Upper lobe of right lung (tissue), 1 donor: ENCODE data around the gene P2RY6. TPM values are rescaled to one million over a fixed set of nuclear protein-coding genes. Genes with fewer than 3 reads are reported as not detected.

ENCODE experiments used
- ATAC-seq: fragments of 200-7000 bp; cut with Tn5 transposase; one replicate; pipeline ENCODE4 v1.9.1; 2020; ENCODE audit warnings: mild to moderate bottlenecking, moderate library complexity
- DNase-seq: peaks from one replicate; pipeline ENCODE4 v3.0.0-alpha.2; 2020
- H3K27ac ChIP-seq: fragments of 200-600 bp; one replicate; pipeline ENCODE4 v1.8.0; 2022
- H3K27me3 ChIP-seq: fragments of 200-600 bp; one replicate; pipeline ENCODE4 v1.8.0; 2022; ENCODE audit warnings: mild to moderate bottlenecking
- H3K36me3 ChIP-seq: fragments of 200-600 bp; one replicate; pipeline ENCODE4 v1.8.0; 2022
- H3K4me1 ChIP-seq: fragments of 200-600 bp; one replicate; pipeline ENCODE4 v1.8.0; 2022
- H3K4me3 ChIP-seq: fragments of 200-600 bp; one replicate; pipeline ENCODE4 v1.8.0; 2022; ENCODE audit warnings: mild to moderate bottlenecking
- H3K9me3 ChIP-seq: fragments of 200-600 bp; one replicate; pipeline ENCODE4 v1.8.0; 2022
- intact Hi-C: fragments of 100-400 bp; cut with DNase I; formaldehyde crosslinking; loops from one replicate; pipeline ENCODE4 v1.11.0; 2022
- total RNA-seq: library from RNA; stranded (reverse); fragmentation: NEBNext Ultra II Directional; extraction: Animal tissue kit (Norgen Biotek cat#: 25700); gene quantifications from one replicate; pipeline ENCODE4 v1.2.1, GENCODE V29; 2021
- TF ChIP-seq, protein P1 (sequence below): fragments of 200-600 bp; IDR thresholded peaks from one replicate; pipeline ENCODE4 v1.8.0; 2022; ENCODE audit warnings: antibody characterized with exemption
- donor health status: DM: no; HTN: yes; CAD: no; lungs with severe emphysema.

The P2RY6 gene
- total RNA-seq, 1 donor from 2014 or later = 3.2 TPM

DNA sequence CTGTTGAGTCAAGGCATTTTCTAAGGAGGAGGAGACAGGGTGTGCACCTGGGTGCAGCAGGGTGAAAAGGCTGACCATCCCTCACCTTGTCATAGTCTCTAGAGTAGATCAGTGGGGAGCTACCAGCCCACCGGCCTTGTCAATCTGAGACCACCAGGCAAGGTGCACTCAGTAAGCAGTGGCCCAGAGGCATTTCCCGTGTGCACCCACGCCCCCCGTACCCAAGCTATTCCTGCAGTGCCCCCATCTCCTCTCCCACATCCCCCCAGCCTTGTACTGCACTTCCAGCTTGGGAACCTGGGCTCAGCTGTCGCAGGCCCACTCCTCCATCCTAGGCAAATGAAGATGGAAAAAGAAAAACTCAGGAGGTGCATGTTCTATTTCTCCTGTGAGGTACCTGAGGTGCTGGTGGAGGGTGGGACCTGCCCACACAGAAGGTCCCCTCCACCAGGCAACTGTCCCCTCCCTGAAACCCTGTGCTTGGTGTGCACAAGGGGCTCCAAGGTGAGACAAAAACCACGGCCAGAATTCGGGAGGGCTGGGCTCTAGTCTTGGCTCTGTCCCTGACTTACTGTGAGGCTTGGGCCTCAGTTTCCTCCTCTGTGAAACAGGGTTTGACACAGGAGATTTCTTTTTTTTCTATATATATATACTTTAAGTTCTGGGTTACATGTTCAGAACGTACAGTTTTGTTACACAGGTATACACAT is 45.7 kb upstream of the P2RY6 start:
- no peaks in the 10 kb centered on the region for H3K36me3 ChIP-seq
- TF ChIP-seq, protein P1, sequence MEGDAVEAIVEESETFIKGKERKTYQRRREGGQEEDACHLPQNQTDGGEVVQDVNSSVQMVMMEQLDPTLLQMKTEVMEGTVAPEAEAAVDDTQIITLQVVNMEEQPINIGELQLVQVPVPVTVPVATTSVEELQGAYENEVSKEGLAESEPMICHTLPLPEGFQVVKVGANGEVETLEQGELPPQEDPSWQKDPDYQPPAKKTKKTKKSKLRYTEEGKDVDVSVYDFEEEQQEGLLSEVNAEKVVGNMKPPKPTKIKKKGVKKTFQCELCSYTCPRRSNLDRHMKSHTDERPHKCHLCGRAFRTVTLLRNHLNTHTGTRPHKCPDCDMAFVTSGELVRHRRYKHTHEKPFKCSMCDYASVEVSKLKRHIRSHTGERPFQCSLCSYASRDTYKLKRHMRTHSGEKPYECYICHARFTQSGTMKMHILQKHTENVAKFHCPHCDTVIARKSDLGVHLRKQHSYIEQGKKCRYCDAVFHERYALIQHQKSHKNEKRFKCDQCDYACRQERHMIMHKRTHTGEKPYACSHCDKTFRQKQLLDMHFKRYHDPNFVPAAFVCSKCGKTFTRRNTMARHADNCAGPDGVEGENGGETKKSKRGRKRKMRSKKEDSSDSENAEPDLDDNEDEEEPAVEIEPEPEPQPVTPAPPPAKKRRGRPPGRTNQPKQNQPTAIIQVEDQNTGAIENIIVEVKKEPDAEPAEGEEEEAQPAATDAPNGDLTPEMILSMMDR = no peak
- no peaks in the 10 kb centered on the region for H3K27me3 ChIP-seq
- H3K4me1 ChIP-seq = no peaks in the 10 kb centered on the region
- no peak overlapping the region for H3K27ac ChIP-seq
- intact Hi-C loops = no loop called here
- DNase-seq (peak; percentile 54), ATAC-seq (no peak)
- H3K9me3 ChIP-seq = no peaks in the 10 kb centered on the region
- no peak overlapping the region for H3K4me3 ChIP-seq

DNA sequence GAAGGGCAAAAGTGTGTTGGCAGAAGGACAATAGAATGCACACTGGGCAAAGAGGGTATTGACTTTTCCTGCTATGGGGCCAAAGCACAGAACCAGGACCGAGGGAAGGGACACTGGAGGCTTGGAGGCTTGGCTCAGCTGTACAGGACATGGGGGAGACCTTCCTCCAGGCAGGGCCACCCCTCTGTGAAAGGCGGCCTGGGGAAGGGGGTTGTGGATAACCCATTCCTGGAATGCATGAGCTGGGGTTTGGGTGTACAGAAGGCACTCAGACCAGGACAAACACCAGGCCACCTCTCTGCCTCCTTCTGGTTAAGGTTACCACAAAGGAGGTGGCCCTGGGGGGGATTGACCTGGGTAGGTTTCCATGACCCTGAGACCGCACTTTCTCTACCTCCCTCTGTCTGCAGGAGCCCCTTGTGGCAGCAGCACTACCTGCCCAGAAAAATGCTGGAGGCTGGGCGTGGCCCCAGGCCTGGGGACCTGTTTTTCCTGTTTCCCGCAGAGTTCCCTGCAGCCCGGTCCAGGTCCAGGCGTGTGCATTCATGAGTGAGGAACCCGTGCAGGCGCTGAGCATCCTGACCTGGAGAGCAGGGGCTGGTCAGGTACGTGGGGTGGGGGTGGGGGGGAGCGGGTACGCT is 44.4 kb upstream of the P2RY6 start:
- DNase-seq (peak; percentile 89), ATAC-seq (peak; percentile 87)
- no peaks in the 10 kb centered on the region for H3K4me1 ChIP-seq
- TF ChIP-seq, protein P1 = peak; percentile 26
- no peaks in the 10 kb centered on the region for H3K36me3 ChIP-seq
- no peak overlapping the region for H3K4me3 ChIP-seq
- intact Hi-C loops = no loop called here
- H3K27ac ChIP-seq = no peak overlapping the region
- no peaks in the 10 kb centered on the region for H3K27me3 ChIP-seq
- H3K9me3 ChIP-seq = no peaks in the 10 kb centered on the region

DNA sequence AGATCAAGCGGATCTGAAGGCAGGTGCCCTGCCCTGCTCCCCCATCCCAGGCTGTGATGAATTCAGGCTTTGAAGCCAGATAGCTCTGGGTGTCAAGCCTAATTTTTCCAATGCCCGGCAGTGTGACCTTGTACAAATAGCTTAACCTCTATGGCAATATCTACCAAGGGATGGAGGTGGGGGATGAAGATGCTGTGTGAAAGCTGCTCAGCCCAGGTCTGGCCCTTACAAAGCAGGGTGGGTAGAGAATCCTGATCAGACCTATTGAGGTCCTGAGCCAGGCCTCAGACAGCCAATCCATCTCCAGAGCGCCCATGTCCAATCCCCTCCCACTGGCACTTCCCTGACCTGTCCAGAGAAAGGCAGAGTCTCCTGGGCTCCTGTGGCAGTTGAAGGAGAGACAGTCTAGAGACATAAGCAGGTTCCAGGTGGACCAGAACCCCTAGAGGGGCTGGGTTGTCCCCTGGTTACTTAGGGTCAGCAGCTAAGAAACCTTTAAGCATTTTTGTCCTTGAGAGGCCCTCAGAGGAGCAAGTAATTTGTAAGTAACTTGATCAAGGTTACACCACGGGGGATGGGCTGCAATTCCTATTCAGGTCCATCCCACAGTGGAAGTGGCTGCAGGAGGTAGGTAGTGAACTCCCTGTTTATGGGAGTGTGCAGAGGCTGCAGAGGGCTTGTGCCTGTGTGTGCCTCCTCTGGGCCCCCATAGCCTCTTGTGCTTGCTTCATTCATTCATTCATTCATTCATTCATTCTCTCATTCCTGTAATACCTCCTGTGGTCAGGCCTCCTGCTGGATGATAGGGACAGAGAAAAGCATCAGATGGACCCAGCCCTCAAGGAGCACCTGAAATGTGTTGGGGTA is 43.6 kb upstream of the P2RY6 start:
- Histone ChIP-seq H3K9me3 (no peaks in the 10 kb centered on the region), H3K27me3 (no peaks in the 10 kb centered on the region), H3K27ac (no peak overlapping the region), H3K36me3 (no peaks in the 10 kb centered on the region), H3K4me1 (peaks cover 3% of the 10 kb centered on the region), H3K4me3 (no peak overlapping the region)
- intact Hi-C loops = no loop called here
- TF ChIP-seq, protein P1 = no peak
- DNase-seq (peak; percentile 21), ATAC-seq (no peak)

DNA sequence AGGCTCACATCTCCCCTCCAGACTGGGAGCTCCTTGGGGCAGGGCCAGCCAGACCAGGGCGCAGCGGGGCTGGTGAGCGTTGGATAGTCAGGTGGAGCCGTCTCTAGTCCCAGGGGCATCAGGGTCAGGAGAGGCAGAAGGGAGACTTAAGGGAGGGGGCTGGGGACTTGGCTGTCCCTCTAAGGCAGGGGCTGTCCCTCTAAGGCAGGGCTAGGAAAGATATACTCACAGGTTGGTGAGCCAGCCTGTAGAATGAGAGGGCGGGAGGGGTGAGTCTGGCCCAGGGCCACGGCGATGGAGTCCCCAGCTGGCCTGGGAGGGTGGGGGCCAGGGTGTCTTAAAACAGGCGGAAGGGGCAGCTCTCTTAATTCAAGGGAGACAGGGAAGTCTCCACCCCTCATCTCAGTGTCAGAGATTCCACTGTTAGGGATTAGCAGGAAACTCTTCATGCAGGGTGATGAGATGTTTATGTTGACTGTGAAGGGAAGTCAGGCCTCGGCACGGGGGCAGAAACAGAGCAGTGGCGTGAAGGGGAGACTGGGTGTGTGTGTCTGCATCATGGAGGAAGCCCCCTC is 42.7 kb upstream of the P2RY6 start:
- Histone ChIP-seq H3K27ac (no peak overlapping the region), H3K9me3 (no peaks in the 10 kb centered on the region), H3K4me1 (peaks cover 4% of the 10 kb centered on the region), H3K36me3 (no peaks in the 10 kb centered on the region), H3K4me3 (no peak overlapping the region), H3K27me3 (no peaks in the 10 kb centered on the region)
- intact Hi-C loops = no loop called here
- DNase-seq = peak; percentile 47
- TF ChIP-seq, protein P1 = no peak
- peak; percentile 3 for ATAC-seq
